Fibroblast of skin of left quadriceps (primary cell): ENCODE results near the gene CADM1.
A peak's percentile ranks its signal among the peaks of the same experiment; 100 is the strongest.

Experiments used
- DNase-seq, 2 experiments: peaks; one replicate each; pipeline ENCODE4 v3.0.0-alpha.2; 2013; ENCODE audit warnings: low read depth in 2 of 2

Gene CADM1

GRCh38 chr11:115406404-115406803 is 97.8 kb downstream of the CADM1 start:
- no peak for DNase-seq

GRCh38 chr11:115398333-115399080 is 105.7 kb downstream of the CADM1 start:
- no peak for DNase-seq

DNA sequence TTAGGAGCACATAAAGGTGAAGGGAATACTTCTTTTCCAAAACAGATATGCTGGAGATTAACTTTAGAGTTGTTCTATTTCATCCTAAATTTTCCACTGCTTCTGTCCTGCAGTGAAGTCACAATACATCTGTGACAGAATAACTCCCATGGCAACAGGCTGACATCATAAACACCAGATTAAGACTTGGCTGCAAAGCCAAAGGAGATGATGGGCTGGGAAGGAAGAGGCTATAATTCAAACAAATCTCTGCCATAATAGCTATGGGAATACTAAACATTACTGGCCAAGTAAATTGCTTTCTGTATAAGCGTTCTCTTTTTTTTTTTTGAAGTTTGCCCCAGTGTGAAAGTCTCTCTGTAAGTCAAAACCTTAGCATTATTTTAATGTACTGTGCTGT is 107.7 kb downstream of the CADM1 start:
- no peak for DNase-seq

DNA sequence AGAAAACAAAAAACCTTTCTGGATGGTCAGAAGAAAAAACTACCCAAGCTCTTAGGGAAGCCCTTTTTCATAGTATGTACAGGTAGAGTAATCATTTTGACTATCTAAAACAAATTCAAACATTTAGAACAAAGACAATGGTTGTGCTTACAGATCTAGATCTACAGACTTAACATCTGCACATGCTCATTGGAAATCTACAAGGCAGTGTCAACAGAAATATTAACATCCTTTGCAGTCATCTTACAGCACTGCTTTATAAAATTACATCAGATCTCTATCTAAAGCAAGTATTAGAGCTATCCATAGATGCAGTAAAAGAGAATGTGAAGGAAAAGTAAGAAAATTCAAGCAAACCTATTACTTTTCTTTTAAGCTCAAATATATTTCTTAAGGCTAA is 110.3 kb downstream of the CADM1 start:
- DNase-seq, result no peak

DNA sequence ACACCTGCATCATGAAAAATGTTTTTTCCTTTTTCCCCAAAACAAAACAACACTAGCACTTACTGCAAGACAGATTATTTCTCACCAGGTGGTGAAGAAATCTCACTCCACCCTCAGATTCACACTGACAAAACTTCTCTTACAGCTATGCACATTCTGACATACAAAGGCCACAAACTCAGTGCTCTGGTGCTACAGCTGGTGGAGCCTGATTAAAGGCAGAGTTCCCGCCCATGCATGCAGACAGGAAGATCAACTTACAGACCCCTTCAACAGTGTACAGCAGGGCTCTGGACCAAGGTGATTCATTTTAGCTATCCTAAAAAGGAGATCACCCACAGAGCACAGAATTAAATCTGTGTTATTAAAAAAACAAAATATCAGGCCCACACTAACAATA is 112.6 kb downstream of the CADM1 start:
- DNase-seq, result no peak

GRCh38 chr11:115391160-115391559 is 113.1 kb downstream of the CADM1 start:
- no peak for DNase-seq

- DNase-seq, result no peak
These were observed 113.8 kb downstream of the CADM1 start for GRCh38 chr11:115390441-115390840.

GRCh38 chr11:115389790-115390189 is 114.4 kb downstream of the CADM1 start:
- DNase-seq, result no peak

DNA sequence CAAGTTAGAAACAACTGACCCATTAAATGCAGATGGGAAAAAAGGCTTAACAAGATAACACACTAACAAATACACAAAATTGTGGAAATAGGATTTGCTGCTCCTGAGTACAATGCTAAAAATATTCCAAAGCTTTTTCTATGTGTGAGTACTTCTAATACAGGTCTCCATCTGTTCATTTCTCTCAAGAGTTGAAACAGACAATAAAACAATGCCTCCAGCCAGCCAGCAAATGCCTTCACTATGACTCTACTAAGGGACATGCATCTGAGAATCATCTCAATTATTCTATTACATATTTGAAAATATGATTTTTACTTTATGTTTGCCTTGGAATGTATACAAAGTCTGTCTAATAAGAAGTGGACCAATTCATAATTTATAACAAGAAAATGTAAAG is 119.0 kb downstream of the CADM1 start:
- DNase-seq, result no peak

DNA sequence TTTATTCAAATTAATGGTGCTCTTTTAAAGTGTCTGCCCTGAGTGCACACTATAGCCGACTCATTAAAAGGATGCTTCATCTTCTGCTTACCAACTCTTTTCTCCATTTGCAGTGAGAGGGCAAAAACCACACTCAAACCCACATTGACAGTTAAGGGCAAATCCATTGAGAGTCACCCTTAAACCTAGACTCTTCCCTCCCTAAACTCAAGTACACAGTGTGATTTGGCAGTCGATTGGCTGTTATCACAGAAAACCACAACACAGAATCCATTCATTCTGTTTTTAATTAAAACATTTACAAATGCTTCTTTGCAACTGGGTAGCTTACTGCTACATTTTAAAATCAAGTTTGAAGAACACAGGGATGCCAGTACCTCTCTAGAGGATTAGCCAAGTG is 120.0 kb downstream of the CADM1 start:
- DNase-seq, result no peak

DNA sequence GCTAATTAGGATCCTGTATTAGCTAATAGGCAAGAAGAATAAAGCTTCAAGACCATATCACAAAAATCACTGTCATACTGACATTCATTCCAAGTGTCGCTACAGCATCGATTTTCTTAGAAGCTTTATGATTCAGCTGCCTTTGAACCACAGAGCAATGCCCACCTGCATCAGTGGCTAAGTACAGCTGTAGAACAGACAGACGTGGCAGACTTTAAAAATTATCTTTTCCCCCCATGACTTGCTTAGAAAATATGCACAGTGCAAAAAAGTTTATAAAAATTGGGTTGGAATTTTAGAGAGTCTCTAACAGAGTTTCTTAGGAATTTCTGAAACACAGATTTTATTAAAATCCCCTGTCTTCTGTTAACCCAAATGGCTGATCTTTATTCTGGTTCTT is 120.8 kb downstream of the CADM1 start:
- DNase-seq, result no peak

DNA sequence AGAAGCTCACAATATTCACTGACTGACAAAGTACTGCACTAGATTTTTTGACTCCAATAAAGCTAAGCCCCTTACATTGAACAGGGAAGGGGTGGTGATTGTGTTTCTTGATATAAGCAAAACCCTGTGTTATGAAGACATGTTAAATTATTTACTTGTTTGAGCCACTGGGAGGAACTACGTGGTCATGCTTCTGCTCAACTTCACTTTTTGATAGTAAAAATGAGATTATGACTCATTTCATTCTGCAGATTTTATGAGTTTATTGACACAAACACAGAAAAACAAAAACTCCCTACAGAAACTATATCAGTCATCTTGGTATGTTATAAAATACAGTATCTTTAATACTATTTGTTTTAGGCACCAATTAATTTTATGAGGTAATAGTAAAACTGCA is 124.7 kb downstream of the CADM1 start:
- DNase-seq, result no peak

- DNase-seq, result no peak
These were observed 125.7 kb downstream of the CADM1 start for GRCh38 chr11:115378557-115378956.

DNA sequence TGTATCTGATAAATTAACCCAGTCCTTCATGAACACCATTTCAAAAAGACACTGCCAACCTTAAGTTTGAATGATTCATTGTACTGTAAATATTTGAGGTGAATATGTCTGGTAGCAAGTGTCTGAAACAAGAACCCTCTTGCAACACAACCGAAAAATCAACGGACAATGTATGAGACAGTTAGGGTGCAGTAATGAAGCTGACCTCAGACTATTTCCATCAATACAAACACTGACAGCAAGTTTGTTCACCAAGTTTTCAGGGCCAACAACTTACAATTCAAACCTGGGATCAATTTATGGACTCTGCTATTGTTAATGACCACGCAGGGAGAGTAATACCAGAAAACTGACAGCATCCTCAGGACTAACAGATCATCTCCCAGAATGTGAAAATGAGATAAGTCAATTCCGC is 126.3 kb downstream of the CADM1 start:
- no peak for DNase-seq

DNA sequence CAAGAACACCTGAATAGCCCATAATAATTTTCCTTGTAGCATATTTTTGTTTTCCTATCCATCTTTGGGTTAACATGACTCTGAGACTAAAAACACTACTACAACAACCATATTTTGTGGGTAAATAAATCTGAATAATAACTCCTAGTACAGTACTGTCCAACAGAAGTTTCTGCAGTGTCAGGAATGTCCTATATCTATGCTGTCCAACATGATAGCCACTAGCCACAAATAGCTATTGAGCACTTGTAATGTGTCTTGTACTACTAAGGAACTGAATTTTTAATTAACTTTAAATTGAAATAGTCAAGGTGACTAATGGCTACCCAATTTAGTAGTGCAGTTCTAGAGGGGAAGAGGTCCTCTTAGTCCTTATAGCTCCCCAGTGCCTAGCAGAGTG is 135.6 kb downstream of the CADM1 start:
- DNase-seq, result no peak

DNA sequence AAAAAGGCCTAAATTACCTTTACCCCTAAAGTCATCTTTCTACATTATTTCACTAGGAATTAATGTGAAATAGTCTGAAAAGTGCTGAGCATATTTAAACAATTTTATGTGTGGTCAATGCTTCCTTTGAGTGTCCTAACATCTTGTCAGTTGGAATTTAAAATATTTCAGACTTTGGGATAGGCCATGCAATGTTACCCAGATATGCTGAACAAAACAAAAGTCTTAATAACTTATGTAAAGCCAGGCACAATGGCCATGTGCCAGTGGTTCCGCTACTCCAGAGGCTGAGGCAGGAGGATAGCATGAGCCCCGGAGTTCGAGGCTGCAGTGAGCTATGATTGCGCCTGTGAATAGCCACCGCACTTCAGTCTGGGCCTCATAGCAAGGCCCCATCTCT is 137.4 kb downstream of the CADM1 start:
- DNase-seq, result peak in 1 of 2 experiments; percentile 11

- DNase-seq, result no peak
These were observed 138.3 kb downstream of the CADM1 start for GRCh38 chr11:115365907-115366306.

DNA sequence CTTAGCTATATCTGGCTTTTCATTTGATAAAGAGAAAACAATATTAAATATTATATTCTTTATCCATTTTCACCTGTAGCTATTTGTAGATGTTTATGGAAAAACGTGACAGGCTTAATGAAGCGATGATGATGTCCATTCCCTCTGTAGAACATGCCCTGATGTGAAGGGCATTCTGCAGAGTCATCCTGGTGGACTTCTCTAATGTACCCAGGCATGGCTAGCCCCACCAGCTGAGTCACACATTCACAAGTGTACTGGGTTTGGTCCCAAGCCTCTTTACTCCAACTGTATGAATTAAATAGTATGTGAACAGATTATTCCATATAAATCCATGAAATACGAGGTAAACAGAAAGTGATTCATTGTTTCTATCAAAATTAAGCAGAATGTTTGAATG is 139.3 kb downstream of the CADM1 start:
- DNase-seq, result no peak

DNA sequence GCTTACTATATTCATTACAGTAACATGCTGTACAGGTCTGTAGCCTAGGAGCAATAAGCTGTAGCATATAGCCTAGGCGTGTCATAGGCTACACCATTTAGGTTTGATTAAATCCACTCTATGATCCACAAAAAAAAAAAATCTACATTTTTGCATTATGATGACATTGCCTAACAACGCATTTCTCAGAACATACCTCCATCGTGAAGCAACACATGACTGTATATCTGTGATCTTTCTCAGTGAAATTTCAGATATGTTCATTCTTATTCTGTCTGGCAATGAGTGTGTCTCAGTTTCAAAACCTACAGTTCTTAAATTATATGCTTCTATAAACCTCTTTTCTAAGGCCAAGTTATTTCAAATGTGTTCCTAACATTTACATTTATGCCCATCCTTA is 140.3 kb downstream of the CADM1 start:
- no peak for DNase-seq

- DNase-seq, result no peak
These were observed 140.8 kb downstream of the CADM1 start for GRCh38 chr11:115363426-115363825.

DNA sequence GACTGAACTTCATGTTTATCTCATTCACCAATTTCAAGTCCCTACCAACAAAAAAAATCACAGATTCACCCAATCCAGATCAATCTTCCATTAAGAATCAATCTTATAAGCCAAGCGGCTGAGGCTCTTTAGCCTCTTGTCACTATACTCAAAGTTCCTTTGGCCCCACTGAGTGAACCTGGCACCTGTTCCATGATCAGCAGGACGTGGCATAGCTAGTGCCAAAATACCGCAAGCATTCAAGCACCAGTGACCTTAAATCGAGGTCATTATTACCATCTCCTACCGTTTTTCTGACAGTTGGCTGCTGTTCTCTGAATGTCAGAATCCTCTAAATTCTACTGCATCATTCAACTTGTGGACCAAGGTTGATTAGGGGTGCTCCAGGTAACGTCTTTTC is 141.2 kb downstream of the CADM1 start:
- no peak for DNase-seq

DNA sequence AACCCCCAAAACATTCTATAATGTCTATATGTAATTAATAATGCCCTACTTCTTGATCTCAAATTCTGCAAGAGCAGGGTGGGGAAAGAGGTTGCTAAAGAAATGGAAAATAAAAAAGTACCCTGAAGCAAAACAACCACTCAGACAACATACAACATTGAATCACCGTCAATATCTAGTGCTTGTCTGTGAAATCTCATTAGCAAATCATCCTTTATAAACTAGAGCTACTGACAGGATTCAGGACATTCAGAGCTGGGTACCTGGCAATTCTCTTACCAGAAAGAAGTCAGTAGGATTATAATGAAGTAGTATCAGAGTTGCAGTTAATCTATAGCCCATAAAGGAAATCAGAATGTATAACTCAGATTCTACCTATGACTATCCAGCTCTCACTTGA is 143.2 kb downstream of the CADM1 start:
- no peak for DNase-seq

DNA sequence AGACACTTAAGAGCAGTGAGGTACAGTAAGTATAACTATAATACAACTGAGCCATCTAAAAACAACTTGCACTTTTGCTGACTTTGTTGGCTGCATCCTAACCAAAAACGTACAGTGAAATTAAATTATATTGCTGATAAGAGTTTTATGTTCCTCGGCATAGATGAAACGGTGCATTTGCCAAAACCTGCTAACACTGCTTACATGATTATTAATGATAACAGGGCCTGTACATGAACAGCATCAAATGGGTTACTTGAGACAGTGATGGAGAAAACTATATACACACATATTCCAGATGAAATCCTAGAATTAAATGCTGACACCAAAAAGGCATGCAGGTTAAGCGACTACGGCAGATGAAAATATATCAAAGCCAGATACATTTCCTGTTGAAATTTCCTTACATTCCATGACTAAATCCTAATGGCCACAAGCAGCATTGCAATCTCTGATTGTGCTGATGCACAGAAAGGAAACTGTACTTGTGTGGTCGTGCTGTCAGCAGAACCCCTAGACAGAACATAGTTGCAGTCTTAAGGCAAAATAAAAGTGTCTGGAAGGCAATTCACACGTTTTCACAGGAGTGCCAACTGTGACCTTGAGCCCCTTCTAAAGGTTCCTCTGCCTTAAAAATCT is 143.9 kb downstream of the CADM1 start:
- peak in 1 of 2 experiments; percentile 16 for DNase-seq

DNA sequence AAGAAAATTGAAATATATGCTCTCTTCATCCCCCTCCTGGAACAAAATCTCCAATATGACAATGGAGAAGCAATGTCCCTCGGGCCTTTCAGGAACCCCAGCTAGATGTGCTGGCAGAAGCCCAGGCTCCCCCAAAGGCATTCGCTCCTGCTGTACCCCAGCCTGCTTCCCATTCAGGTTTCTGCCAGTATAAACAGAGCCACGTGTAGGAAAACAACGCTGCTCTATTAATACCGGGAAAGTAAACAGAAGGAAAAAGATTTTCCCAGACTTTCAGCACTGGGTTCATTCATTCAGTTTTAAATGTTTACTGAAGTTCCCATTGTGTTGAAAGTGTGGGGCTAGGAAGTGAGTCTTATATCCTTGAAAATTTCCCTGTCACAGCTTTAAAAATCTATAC is 147.1 kb downstream of the CADM1 start:
- no peak for DNase-seq
